Mesenchymal stem cell (in vitro differentiated cells and primary cell): ENCODE data around the gene ARRB1.

Experiments used
- DNase-seq: peaks from one replicate; pipeline ENCODE4 v3.0.0-alpha.2; 2013
- H2AFZ ChIP-seq: one replicate; pipeline ENCODE4 v1.6.1; 2013; ENCODE audit warnings: low read depth, mild to moderate bottlenecking, control low read depth, inconsistent platforms, low read length, moderate library complexity
- H2AK5ac ChIP-seq: 2 replicates; pipeline ENCODE4 v1.6.1; 2013; ENCODE audit warnings: low read length, moderate library complexity, mild to moderate bottlenecking, inconsistent platforms; ENCODE audit not compliant: severe bottlenecking
- H2BK120ac ChIP-seq: one replicate; pipeline ENCODE4 v1.6.1; 2013; ENCODE audit warnings: low read depth, mild to moderate bottlenecking, inconsistent platforms, low read length, moderate library complexity
- H2BK12ac ChIP-seq, 2 experiments: one replicate each; pipeline ENCODE4 v1.6.1; 2013; ENCODE audit warnings: inconsistent platforms in 2 of 2, low read length in 2 of 2, mild to moderate bottlenecking in 2 of 2, moderate library complexity in 2 of 2, control low read depth in 1 of 2
- H2BK15ac ChIP-seq: one replicate; pipeline ENCODE4 v1.6.1; 2013; ENCODE audit warnings: mild to moderate bottlenecking, low read depth, inconsistent platforms; ENCODE audit not compliant: poor library complexity, severe bottlenecking
- H2BK5ac ChIP-seq: 2 replicates; pipeline ENCODE4 v1.6.1; 2013; ENCODE audit warnings: low read depth, mild to moderate bottlenecking, low read length, control low read depth, inconsistent platforms; ENCODE audit not compliant: poor library complexity, severe bottlenecking
- H3K14ac ChIP-seq, 2 experiments: one replicate each; pipeline ENCODE4 v1.6.1; 2013; ENCODE audit warnings: inconsistent platforms in 2 of 2, low read length in 2 of 2, control low read depth in 1 of 2, mild to moderate bottlenecking in 1 of 2, moderate library complexity in 1 of 2
- H3K18ac ChIP-seq, 2 experiments: one replicate each; pipeline ENCODE4 v1.6.1; 2013; ENCODE audit warnings: inconsistent platforms in 2 of 2, low read length in 2 of 2, control low read depth in 1 of 2, low read depth in 1 of 2, mild to moderate bottlenecking in 1 of 2
- H3K23ac ChIP-seq, 2 experiments: one replicate each; pipeline ENCODE4 v1.6.1; 2013; ENCODE audit warnings: inconsistent platforms in 2 of 2, low read length in 2 of 2, mild to moderate bottlenecking in 2 of 2, moderate library complexity in 2 of 2, control low read depth in 1 of 2
- H3K27ac ChIP-seq: 2 replicates; pipeline ENCODE4 v1.5.1; 2013; ENCODE audit warnings: mild to moderate bottlenecking, moderate library complexity, low read length, control low read depth, inconsistent platforms; ENCODE audit not compliant: poor library complexity, severe bottlenecking
- H3K27me3 ChIP-seq, 2 experiments: 2 replicates each; pipeline versions ENCODE4 v1.6.1 to v1.7.0; 2013; ENCODE audit warnings: low read length in 2 of 2, mild to moderate bottlenecking in 2 of 2, moderate library complexity in 2 of 2, control low read depth in 1 of 2, inconsistent platforms in 1 of 2; ENCODE audit not compliant: control insufficient read depth in 1 of 2, insufficient read depth in 1 of 2
- H3K36me3 ChIP-seq, 2 experiments: 2 replicates each; pipeline versions ENCODE4 v1.6.1 to v1.7.0; 2013; ENCODE audit warnings: low read length in 2 of 2, control low read depth in 1 of 2, inconsistent platforms in 1 of 2, low read depth in 1 of 2, mild to moderate bottlenecking in 1 of 2; ENCODE audit not compliant: insufficient read depth in 2 of 2, control insufficient read depth in 1 of 2
- H3K4ac ChIP-seq, 2 experiments: one replicate each; pipeline ENCODE4 v1.6.1; 2013; ENCODE audit warnings: inconsistent platforms in 2 of 2, low read length in 2 of 2, mild to moderate bottlenecking in 2 of 2, moderate library complexity in 2 of 2, control low read depth in 1 of 2, low read depth in 1 of 2
- H3K4me1 ChIP-seq: 2 replicates; pipeline ENCODE4 v1.6.1; 2013; ENCODE audit warnings: low read depth, low read length, control low read depth; ENCODE audit not compliant: control insufficient read depth, insufficient read depth
- H3K4me2 ChIP-seq: 2 replicates; pipeline ENCODE4 v1.6.1; 2013; ENCODE audit warnings: low read length, mild to moderate bottlenecking, inconsistent platforms; ENCODE audit not compliant: poor library complexity, severe bottlenecking
- H3K4me3 ChIP-seq, 2 experiments: 2 replicates each; pipeline versions ENCODE4 v1.5.1 to v1.7.0; 2013; ENCODE audit warnings: low read length in 2 of 2, mild to moderate bottlenecking in 2 of 2, control low read depth in 1 of 2, low read depth in 1 of 2; ENCODE audit not compliant: insufficient read depth in 1 of 2
- H3K79me1 ChIP-seq: replicated peaks from 2 replicates; pipeline ENCODE4 v1.6.1; 2013; ENCODE audit warnings: mild to moderate bottlenecking, control low read depth, low read length, inconsistent platforms; ENCODE audit not compliant: poor library complexity, severe bottlenecking
- H3K9ac ChIP-seq: 2 replicates; pipeline ENCODE4 v1.7.0; 2013; ENCODE audit warnings: mild to moderate bottlenecking, low read length, moderate library complexity
- H3K9me3 ChIP-seq: 2 replicates; pipeline ENCODE4 v1.7.0; 2013; ENCODE audit warnings: mild to moderate bottlenecking, low read length; ENCODE audit not compliant: control insufficient read depth
- H4K8ac ChIP-seq: one replicate; pipeline ENCODE4 v1.6.1; 2013; ENCODE audit warnings: inconsistent platforms, mild to moderate bottlenecking, low read length, moderate library complexity
- H4K91ac ChIP-seq: one replicate; pipeline ENCODE4 v1.6.1; 2013; ENCODE audit warnings: mild to moderate bottlenecking, low read length, inconsistent platforms
- WGBS: methylation state at CpG from one replicate; pipeline ENCODE4 v1.1.7; 2013; ENCODE audit warnings: mixed read lengths; 5-methylcytosine and 5-hydroxymethylcytosine counted together

ARRB1 gene

DNA sequence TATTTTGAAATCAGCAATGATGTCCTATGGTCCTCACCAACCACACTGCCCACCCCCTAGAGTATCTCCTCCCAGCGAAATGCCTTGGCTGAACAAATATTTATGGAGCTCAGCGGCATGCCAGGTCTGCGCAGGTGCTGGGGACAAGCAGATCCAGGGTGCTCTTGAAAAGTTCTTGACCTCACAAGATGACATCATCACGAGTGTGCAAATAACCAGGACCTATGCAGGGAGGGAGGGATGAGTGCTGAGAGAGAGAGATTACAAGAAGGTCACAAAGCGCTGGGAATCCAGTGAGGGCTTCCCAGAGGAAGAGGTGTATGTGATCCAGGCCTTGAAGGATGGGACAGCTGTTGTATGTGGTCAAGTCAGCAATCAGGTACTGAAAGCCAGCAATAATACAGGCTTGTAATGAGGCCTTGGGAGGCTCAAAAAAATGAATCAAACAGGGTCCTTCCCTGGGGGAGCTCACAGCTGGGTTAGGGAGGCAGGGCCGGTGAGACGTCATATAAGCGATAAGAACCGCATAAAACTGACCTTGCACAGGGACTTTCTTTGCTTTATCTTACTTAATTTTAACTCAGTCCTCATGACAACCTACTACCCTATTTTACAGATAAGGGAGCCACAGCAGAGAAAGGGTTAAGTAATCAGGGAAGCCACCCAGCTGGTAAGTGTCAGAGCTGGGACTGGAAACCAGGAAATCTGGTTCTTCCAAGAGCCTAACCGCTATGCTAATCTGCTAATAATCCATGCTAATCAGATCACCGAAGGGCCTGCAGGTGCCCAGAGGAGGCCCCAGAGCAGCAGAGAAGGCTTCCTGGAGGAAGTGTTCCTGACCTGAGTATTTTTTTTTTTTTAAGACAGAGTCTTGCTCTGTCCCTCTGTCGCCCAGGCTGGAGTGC is 8.2 kb downstream of the ARRB1 start:
- whole genome bisulfite sequencing = 43% methylated on average over 11 of the region's 12 CpGs
- peaks cover 28% of the 10 kb centered on the region for H3K79me1 ChIP-seq
- no peak overlapping the region for H4K91ac ChIP-seq
- H2BK15ac ChIP-seq = peak overlapping the region; percentile 20
- no peak overlapping the region for H3K23ac ChIP-seq
- no peak overlapping the region for H3K4me2 ChIP-seq
- H3K36me3 ChIP-seq = peaks cover 0 to 11% of the 10 kb centered on the region in 2 experiments
- no peak overlapping the region for H2AFZ ChIP-seq
- no peaks in the 10 kb centered on the region for H3K9me3 ChIP-seq
- H3K9ac ChIP-seq = peak overlapping the region; percentile 46
- H3K4ac ChIP-seq = peak overlapping the region; percentile 9 to 40
- no peaks in the 10 kb centered on the region for H3K27me3 ChIP-seq
- H3K14ac ChIP-seq = no peak overlapping the region
- peak overlapping the region; percentile 47 for H2AK5ac ChIP-seq
- peak overlapping the region; percentile 3 to 80 for H3K18ac ChIP-seq
- no peak overlapping the region for H4K8ac ChIP-seq
- no peak overlapping the region for H3K4me3 ChIP-seq
- peaks cover 68% of the 10 kb centered on the region for H3K4me1 ChIP-seq
- H2BK5ac ChIP-seq = no peak overlapping the region
- peak overlapping the region in 1 of 2 experiments; percentile 64 for H2BK12ac ChIP-seq
- peak overlapping the region; percentile 11 for H2BK120ac ChIP-seq
- peak; percentile 73 for DNase-seq
- no peak overlapping the region for H3K27ac ChIP-seq

DNA sequence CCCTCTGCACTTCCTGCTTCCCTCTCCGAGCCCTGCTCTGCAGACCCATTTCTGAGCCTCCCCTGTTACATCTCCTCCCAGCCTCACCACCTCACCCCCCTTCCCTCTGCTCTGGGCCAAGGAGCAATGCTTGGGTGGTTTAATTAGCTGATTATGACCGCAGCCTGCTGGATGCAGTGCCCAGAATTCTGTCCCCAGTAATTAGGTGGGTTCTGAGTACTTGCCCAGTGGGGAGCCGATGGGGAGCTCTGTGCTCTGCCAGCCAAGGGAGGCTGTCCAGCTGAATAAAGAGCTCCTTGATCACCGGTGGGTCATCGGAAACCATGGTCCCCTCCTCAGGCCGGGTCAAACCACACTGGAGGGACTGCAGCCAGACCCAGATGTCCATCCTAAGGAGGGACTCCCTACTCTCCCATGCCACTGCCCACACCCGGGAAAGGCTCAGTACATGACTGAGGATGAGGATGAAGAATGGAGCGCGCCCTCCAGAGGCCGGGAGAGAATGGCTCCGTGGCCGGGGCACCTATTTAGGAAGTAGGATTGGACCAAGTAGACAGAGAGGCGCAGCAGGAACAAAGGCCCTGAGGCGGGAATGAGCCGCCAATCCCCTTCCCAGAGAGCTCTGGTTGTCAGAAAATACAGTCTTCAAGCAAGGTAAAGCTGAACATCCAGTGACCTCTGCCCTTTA is 9.1 kb downstream of the ARRB1 start:
- WGBS = 94% methylated on average over 14 of the region's 15 CpGs

DNA sequence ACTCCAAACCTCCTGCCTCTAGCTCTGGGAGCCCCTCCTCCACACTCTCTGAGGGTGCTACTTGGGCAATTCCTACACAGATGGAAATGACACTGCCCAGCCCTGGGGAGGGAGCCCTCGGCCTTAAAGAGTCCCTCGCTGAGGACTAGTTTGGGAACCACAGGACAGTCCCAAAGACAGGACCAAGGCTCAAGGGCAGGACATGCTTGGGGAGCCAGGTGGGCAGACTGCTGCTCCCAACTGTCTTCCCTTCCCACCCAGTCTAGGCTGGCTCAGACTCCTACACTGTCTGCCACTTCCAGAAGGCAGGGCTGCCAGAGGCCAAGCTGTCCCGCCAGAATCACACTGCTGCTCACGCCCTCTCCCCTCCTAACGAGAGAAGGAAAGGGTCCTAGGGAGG is 9.8 kb downstream of the ARRB1 start:
- Histone ChIP-seq H3K9me3 (no peaks in the 10 kb centered on the region), H3K27me3 (no peaks in the 10 kb centered on the region), H2BK15ac (no peak overlapping the region), H2BK12ac (peak overlapping the region; percentile 15 to 91), H2BK5ac (no peak overlapping the region), H3K9ac (no peak overlapping the region), H3K4me2 (no peak overlapping the region), H3K4ac (peak overlapping the region in 1 of 2 experiments; percentile 10), H3K18ac (peak overlapping the region; percentile 9 to 11), H3K27ac (no peak overlapping the region), H3K4me3 (no peak overlapping the region), H4K8ac (no peak overlapping the region), H3K36me3 (peaks cover 0 to 11% of the 10 kb centered on the region in 2 experiments), H3K79me1 (peaks cover 24% of the 10 kb centered on the region), H3K4me1 (peaks cover 64% of the 10 kb centered on the region), H3K14ac (peak overlapping the region in 1 of 2 experiments; percentile 35), H2BK120ac (peak overlapping the region; percentile 58), H4K91ac (peak overlapping the region; percentile 83), H2AK5ac (no peak overlapping the region), H2AFZ (no peak overlapping the region), H3K23ac (peak overlapping the region in 1 of 2 experiments; percentile 68)
- no peak for DNase-seq
- WGBS = 81% methylated on average over 5 of the region's 5 CpGs

More for the DNA sequence above, 9.1 kb downstream of the ARRB1 start:
- H3K79me1 ChIP-seq = peaks cover 29% of the 10 kb centered on the region
- no peaks in the 10 kb centered on the region for H3K9me3 ChIP-seq
- no peak overlapping the region for H3K9ac ChIP-seq
- H2BK120ac ChIP-seq = peak overlapping the region; percentile 37
- H2BK5ac ChIP-seq = no peak overlapping the region
- H2BK12ac ChIP-seq = peak overlapping the region; percentile 15 to 91
- H3K23ac ChIP-seq = no peak overlapping the region
- no peak overlapping the region for H4K8ac ChIP-seq
- peak overlapping the region; percentile 11 to 47 for H3K18ac ChIP-seq
- H3K4ac ChIP-seq = peak overlapping the region in 1 of 2 experiments; percentile 92
- peaks cover 0 to 11% of the 10 kb centered on the region in 2 experiments for H3K36me3 ChIP-seq
- H4K91ac ChIP-seq = peak overlapping the region; percentile 88
- H3K4me1 ChIP-seq = peaks cover 67% of the 10 kb centered on the region
- H3K4me2 ChIP-seq = no peak overlapping the region
- H2AK5ac ChIP-seq = peak overlapping the region; percentile 47
- DNase-seq = no peak
- no peak overlapping the region for H2AFZ ChIP-seq
- H2BK15ac ChIP-seq = peak overlapping the region; percentile 60
- no peak overlapping the region for H3K27ac ChIP-seq
- peak overlapping the region in 1 of 2 experiments; percentile 9 for H3K14ac ChIP-seq
- no peak overlapping the region for H3K4me3 ChIP-seq
- no peaks in the 10 kb centered on the region for H3K27me3 ChIP-seq
